Fibroblast of skin of right biceps (primary cell): ENCODE results near the gene KLRG1.
A peak's percentile ranks its signal among the peaks of the same experiment; 100 is the strongest.

ENCODE experiments used
- DNase-seq: peaks from one replicate; pipeline ENCODE4 v3.0.0-alpha.2; 2013

KLRG1 gene

DNA sequence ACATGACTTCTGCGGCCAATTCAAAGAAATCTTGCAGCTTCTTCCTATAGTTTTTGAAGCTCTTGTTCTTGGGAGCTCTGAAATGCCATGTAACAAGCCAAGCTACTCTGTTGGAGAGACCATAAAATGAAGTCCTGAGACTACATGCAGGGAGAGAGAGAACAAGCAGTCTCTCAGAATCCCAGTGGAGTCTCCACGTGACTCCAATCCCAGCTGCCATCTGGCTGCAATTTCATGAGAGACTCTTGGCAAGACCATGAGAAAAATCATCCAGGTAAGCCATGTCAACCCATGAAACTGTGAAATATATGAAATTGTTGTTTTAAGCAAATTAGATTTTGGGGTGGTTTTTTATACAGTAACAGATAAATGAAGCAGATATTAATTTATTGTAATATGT lies 54.4 kb downstream of the KLRG1 start:
- no peak for DNase-seq

DNA sequence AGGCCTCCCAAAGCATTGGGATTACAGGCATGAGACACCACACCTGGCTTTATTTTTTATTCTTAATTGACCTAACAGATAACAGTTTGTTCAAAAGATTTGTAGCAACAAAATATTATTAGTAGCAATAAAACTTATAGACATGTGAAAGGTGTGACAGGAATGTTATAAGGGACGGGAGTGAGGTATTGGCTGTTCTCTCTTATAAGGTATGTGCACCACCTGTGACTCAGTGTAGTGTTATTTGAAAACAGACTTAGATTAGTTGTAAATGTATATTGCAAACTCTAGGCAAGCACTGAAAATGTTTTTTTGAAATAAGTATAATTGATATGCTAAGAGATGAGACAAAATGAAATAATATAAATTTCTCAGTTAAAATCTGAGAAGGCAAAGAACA lies 57.8 kb downstream of the KLRG1 start:
- DNase-seq, result no peak

DNA sequence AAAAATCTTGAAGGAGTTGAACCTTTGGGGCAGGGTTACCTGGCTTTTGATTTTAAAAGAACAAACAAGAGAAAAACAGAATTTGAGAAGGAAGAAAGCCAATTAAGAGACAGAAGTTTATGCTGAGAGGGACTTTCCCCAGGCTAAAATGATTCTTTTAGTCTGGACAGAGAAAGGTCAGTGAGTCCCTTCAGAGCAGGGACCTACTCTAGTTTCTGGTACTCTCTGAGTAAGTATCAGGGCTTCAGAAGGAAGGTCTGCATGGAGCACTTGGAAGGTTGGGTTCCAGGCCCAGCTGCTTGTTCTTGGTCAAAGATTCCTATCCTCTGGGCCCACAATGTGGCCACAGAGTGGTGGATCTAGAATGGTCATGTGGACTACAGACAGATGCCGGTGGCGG lies 59.6 kb downstream of the KLRG1 start:
- no peak for DNase-seq

DNA sequence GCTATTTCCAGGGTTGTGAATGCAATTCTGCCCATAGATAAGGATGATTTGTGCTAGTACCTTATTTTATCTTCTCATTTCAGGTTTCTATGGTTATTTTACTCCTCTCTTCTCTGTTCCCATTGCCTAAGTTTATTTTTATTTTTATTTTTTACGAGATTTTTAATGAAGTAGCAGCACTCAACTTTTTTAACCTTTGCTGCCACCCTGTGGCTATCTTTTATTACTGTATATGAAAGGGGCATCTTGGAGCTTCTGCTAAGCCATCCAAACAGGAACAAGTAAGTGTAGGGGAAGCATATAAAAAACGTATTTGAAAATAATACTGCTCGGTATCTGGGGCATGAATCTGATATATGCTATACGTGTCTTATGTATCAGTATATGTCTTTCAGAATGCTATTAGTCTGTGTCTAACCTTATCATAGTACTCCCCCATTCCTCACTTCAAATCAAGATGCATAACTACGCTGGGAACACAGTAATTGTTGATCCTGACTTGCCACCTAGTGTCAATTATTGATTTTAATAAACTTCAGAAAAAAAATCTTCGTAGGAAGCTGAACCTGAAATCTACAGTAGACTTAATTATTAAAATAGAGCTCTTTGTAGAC lies 60.3 kb downstream of the KLRG1 start:
- DNase-seq, result peak; percentile 33

DNA sequence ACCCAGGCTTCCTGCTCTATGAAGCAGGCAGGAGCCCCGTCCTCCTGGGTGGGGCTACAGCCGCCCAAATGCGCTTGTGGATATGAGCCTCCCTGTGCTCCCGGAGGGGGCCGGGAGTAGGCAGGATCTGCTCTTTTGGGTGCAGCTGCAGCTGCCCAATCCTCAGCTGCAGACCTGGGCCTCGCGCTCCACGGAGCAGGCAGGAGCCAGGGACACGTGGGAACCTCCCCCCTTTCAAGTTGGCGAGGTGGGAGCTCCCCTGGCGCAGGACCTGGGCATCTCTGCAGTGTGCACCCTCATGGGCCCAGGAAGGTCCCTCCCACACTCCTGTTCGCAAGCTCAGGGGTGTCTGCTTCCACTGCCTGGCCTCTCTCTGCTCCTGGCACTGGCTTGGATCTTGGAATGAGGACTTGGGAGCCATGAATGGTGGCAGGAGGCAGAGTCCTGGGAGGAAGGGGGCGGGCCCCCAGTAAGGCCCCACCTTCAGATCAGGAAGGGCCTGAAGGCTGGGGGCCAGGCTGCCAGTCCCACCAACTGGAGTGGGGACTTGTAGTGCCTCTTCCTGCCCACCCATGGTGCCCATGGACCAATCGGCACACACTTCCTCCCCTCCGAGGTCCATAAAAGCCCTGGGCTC lies 61.3 kb downstream of the KLRG1 start:
- DNase-seq, result no peak

DNA sequence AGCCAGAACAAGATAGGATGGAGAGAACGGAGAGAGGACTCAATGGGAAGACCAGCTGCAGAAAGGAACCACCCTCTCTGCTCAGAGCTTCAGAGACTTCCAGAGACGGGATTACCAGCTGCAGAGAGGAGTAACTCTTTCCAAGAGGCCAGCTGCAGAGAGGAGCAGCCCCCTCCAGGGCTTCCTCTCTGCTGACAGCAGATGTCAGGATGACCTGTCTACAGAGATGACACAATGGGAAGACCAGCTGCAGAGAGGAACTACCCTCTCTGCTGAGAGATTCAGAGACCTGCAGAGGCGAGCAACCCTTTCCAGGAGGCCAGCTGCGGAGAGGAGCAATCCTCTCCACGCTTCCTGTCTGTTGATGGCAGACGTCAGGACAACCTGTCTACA lies 61.8 kb downstream of the KLRG1 start:
- no peak for DNase-seq

DNA sequence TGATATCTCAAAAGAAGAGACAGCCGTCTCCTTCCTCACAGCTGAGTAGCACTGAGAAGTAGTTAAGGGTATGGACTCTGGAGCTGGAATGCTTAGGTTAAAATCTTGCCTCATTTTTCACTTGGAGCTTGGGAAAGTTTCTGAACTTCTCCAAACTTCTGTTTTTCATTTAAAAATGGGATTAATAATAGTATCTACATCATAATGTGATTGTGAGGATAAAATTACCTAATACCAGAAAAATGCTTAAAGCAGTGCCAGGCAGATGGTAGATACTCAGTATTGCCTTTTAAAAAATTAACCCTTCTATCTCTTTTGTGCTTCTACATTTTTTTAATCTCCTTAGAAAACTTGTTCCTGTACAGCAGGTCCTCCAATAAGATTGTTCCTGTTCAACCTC lies 63.3 kb downstream of the KLRG1 start:
- no peak for DNase-seq
